Mucosa of descending colon (tissue), 3 donors: Measurements from ENCODE around the gene MRM3. TPM values are rescaled to one million over a fixed set of nuclear protein-coding genes. Genes with fewer than 3 reads are reported as not detected.
"Not testable (repeated sequence)": the region's sequence is repeated elsewhere in the genome, so short reads cannot be mapped to it uniquely, and the experiment has no call there.

Experiments used
- ATAC-seq: fragments of 200-7000 bp; cut with Tn5 transposase; one replicate; pipeline ENCODE4 v1.9.1; 2020; ENCODE audit warnings: mild to moderate bottlenecking, moderate library complexity
- DNase-seq, 3 donors: peaks; one replicate each; pipeline ENCODE4 v3.0.0-alpha.2; 2020
- H3K36me3 ChIP-seq: fragments of 200-600 bp; one replicate; pipeline ENCODE4 v1.8.0; 2021; ENCODE audit warnings: low read depth, mild to moderate bottlenecking
- H3K4me1 ChIP-seq: fragments of 200-600 bp; one replicate; pipeline ENCODE4 v1.8.0; 2021; ENCODE audit warnings: low read depth, mild to moderate bottlenecking
- H3K4me3 ChIP-seq: fragments of 200-600 bp; one replicate; pipeline ENCODE4 v1.8.0; 2021; ENCODE audit warnings: mild to moderate bottlenecking
- H3K9me3 ChIP-seq: fragments of 200-600 bp; one replicate; pipeline ENCODE4 v1.8.0; 2021; ENCODE audit warnings: mild to moderate bottlenecking
- intact Hi-C, 2 donors: fragments of 100-400 bp; cut with DNase I in 1 of 2; cut with micrococcal nuclease in 1 of 2; formaldehyde crosslinking; loops; one replicate each; pipeline versions ENCODE4 v1.11.0 to v1.11.1; 2022; cut with DNase I, micrococcal nuclease
- total RNA-seq, 3 donors: library from RNA; stranded (reverse); fragmentation: NEBNext Ultra II Directional in 2 of 3; extraction: Animal tissue kit (Norgen Biotek cat#: 25700) in 2 of 3; gene quantifications; one replicate each; pipeline versions ENCODE4 v1.2.1 to v1.2.4, GENCODE V29; 2021 to 2023
- TF ChIP-seq, protein P1 (sequence below): fragments of 200-600 bp; IDR thresholded peaks from one replicate; pipeline ENCODE4 v1.8.0; 2022; ENCODE audit warnings: antibody characterized with exemption, mild to moderate bottlenecking
- donor health status: DM: no; HTN: no; CAD: no; lungs with moderate emphysema.
- donor health status: DM: no; HTN: no; CAD: no.
- donor health status: DM: no; HTN: yes; CAD: no.

MRM3 gene
- total RNA-seq, 3 donors from 2014 or later = 12.2 to 14.8 (median 12.4) TPM

DNA sequence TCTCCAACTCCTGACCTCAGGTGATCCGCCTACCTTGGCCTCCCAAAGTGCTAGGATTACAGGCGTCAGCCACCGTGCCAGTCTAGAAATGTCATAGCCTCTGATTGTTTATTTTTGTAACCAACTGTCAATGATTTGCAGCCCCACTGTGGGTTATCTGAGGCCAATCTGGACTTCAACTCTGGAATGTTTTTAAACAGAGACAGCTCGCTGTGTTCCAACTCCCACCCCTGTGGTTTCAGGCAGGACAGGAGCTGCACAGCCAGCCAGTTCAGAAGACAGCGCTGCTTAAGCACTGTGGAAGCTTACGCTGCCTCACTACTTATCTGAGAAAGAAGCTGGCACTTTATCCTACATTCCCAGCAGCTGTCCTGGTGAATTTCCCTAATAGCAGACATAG is 19.5 kb downstream of the MRM3 start:
- intact Hi-C loops = no loop called here
- Histone ChIP-seq H3K9me3 (no peaks in the 10 kb centered on the region), H3K36me3 (no peaks in the 10 kb centered on the region), H3K4me1 (no peaks in the 10 kb centered on the region), H3K4me3 (no peak overlapping the region)
- TF ChIP-seq, protein P1, sequence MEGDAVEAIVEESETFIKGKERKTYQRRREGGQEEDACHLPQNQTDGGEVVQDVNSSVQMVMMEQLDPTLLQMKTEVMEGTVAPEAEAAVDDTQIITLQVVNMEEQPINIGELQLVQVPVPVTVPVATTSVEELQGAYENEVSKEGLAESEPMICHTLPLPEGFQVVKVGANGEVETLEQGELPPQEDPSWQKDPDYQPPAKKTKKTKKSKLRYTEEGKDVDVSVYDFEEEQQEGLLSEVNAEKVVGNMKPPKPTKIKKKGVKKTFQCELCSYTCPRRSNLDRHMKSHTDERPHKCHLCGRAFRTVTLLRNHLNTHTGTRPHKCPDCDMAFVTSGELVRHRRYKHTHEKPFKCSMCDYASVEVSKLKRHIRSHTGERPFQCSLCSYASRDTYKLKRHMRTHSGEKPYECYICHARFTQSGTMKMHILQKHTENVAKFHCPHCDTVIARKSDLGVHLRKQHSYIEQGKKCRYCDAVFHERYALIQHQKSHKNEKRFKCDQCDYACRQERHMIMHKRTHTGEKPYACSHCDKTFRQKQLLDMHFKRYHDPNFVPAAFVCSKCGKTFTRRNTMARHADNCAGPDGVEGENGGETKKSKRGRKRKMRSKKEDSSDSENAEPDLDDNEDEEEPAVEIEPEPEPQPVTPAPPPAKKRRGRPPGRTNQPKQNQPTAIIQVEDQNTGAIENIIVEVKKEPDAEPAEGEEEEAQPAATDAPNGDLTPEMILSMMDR = no peak
- ATAC-seq = no peak
- no peak for DNase-seq

DNA sequence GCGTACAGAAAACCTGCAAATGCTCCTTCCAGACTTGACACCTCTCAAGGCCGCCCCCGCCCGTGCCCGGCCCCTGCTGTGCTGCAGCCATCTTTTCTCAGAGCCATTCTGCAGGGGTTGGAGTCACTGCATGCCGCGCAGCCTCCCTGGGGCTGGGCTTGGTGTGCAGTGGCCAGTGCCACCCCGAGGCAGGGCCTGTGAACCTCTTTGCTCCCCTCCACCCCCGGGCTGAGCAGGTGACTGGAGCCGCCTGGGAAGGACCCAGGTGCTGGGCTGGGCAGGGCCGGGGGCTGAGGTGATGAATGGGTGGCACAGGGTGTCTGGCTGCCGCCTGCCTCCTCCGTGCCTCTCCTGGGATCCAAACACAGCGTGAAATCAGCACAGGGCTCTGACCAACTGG is 20.3 kb downstream of the MRM3 start:
- DNase-seq (no peak), ATAC-seq (no peak)
- TF ChIP-seq, protein P1 = no peak
- H3K4me1 ChIP-seq = no peaks in the 10 kb centered on the region
- no peak overlapping the region for H3K4me3 ChIP-seq
- H3K9me3 ChIP-seq = no peaks in the 10 kb centered on the region
- no peaks in the 10 kb centered on the region for H3K36me3 ChIP-seq
- intact Hi-C loops = no loop called here

DNA sequence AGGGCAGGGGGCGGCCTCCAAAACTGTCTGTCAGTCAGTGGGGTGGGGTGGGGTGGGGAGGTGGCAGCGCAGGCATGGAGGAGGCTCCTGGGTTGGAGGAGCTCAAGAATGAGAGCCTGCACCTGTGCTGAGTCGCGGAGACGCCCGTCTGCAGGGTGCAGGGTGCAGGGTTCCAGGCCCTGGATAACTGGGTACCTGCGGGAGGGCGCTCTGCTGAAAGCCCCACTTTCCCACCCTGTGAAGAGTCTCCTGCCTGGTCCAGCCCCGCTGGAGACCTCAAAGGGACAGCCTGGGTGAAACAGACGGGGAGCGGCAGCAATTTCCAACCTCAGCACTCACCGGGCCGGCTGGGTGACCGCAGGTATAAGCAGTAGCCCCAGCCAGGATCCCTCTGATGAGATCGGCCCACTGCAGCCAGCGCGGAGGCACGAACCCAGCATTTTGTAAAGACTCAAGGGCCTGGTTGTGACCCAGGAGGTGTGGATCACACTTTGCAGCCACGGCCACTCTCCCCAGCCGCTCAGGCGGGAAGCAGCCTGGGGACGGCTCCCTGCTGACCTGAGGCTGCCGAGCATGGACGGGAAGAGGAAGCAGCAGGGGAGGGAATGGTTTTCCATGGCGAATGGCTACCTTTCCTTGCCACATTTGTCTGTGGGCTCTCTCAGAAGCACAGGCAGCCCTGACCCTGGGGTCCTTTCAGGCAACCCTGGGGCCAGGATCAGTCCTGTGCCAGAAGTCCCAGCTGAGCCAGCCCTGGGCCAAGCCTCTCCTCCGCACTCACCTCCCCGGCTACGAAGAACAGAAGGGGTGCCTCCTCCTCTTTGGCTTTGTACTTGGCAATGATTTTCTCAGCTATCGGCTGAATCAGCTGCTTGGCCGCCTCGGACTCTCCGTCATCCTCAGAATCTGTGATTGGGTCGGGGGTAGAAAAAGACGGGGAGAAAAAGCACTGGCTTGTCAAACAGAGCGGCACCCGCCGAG is 21.0 kb downstream of the MRM3 start:
- no peaks in the 10 kb centered on the region for H3K9me3 ChIP-seq
- TF ChIP-seq, protein P1 = no peak
- H3K36me3 ChIP-seq = no peaks in the 10 kb centered on the region
- DNase-seq (no peak), ATAC-seq (no peak)
- H3K4me1 ChIP-seq = no peaks in the 10 kb centered on the region
- H3K4me3 ChIP-seq = no peak overlapping the region
- intact Hi-C loops = no loop called here

- DNase-seq (no peak), ATAC-seq (no peak)
- intact Hi-C loops = no loop called here
- Histone ChIP-seq H3K4me3 (no peak overlapping the region), H3K36me3 (no peaks in the 10 kb centered on the region), H3K9me3 (no peaks in the 10 kb centered on the region), H3K4me1 (no peaks in the 10 kb centered on the region)
- TF ChIP-seq, protein P1 = no peak
Observed at GRCh38 chr17:804541-805435, 22.6 kb downstream of the MRM3 start.

DNA sequence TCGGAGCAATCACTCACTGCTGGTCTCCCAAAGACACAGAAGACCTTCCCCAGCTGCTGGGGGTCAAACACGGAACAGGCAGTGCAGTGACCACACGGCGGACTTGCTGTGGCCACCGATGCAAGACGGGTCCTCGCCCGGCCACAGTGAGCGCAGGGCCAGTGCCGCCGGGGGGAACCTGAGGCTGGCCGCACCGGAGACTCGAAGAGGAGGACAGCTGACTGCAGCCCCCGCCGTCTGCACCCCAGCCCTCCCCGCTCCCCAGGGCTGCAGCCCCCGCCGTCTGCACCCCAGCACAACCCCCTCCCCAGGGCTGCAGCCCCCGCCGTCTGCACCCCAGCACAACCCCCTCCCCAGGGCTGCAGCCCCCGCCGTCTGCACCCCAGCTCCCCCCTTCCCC is 23.7 kb downstream of the MRM3 start:
- H3K36me3 ChIP-seq, H3K4me3 ChIP-seq, H3K4me1 ChIP-seq, DNase-seq, H3K9me3 ChIP-seq, intact Hi-C loops, ATAC-seq: not testable (repeated sequence)

- intact Hi-C loops = no loop called here
- TF ChIP-seq, protein P1 = no peak
- Histone ChIP-seq H3K4me1 (no peaks in the 10 kb centered on the region), H3K9me3 (no peaks in the 10 kb centered on the region), H3K36me3 (no peaks in the 10 kb centered on the region), H3K4me3 (no peak overlapping the region)
- ATAC-seq = no peak
- DNase-seq = no peak
Observed at GRCh38 chr17:806346-806745, 24.2 kb downstream of the MRM3 start.
